Endothelial cell of umbilical vein (primary cell): ENCODE results near the gene E2F4. TPM values are rescaled to one million over a fixed set of nuclear protein-coding genes. Genes with fewer than 3 reads are reported as not detected.
A peak's percentile ranks its signal among the peaks of the same experiment; 100 is the strongest.

Experiments used
- BruUV-seq: library from RNA; stranded (reverse); fragments of 400-500 nt; replicated peaks from 2 replicates; lab custom pipeline; 2021; lab: Mats Ljungman, UMichigan
- CTCF ChIA-PET: fragments of 300-600, 350-600 bp; sonication (Branson Sonifier 250); formaldehyde crosslinking; loops from one replicate; lab custom pipeline; 2021; ENCODE audit warnings: antibody characterized with exemption, inconsistent platforms; lab: Charles Lee
- POLR2A ChIA-PET: fragments of 300-600, 350-600 bp; sonication (Branson Sonifier 250); formaldehyde crosslinking; loops from one replicate; lab custom pipeline; 2021; ENCODE audit warnings: antibody characterized with exemption, inconsistent platforms; lab: Charles Lee
- DNase-seq: peaks from one replicate; pipeline ENCODE4 v3.0.0-alpha.2; 2011; ENCODE audit warnings: low read depth, low spot score
- FAIRE-seq: peaks from 2 replicates; lab custom pipeline; 2011; peaks lifted over from hg19 to GRCh38; lab: Jason Lieb, UNC
- H2AFZ ChIP-seq: 2 replicates; pipeline ENCODE4 v1.6.0; 2012; ENCODE audit warnings: low read depth, low read length, control low read depth, inconsistent platforms
- H3K27ac ChIP-seq: 2 replicates; pipeline ENCODE4 v1.5.1; 2011; ENCODE audit warnings: low read depth, mild to moderate bottlenecking, control low read depth, low read length, moderate library complexity; ENCODE audit not compliant: insufficient read depth
- H3K27me3 ChIP-seq, 2 experiments: 2 replicates each; pipeline versions ENCODE4 v1.6.0 to v1.6.1; 2011; ENCODE audit warnings: low read length in 2 of 2, mixed read lengths in 1 of 2; ENCODE audit not compliant: control insufficient read depth in 2 of 2, insufficient read depth in 2 of 2
- H3K36me3 ChIP-seq, 2 experiments: 2 replicates in 1 of 2; 3 replicates in 1 of 2; pipeline ENCODE4 v1.5.1; 2011; ENCODE audit warnings: low read length in 2 of 2, mild to moderate bottlenecking in 1 of 2, moderate library complexity in 1 of 2; ENCODE audit not compliant: control insufficient read depth in 2 of 2, insufficient read depth in 2 of 2; ENCODE audit errors: extremely low read depth in 1 of 2
- H3K4me1 ChIP-seq: 3 replicates; pipeline ENCODE4 v1.5.1; 2011; ENCODE audit warnings: mild to moderate bottlenecking, low read length; ENCODE audit not compliant: control insufficient read depth, insufficient read depth; ENCODE audit errors: extremely low read depth
- H3K4me2 ChIP-seq: 2 replicates; pipeline ENCODE4 v1.6.1; 2011; ENCODE audit warnings: low read length, control low read depth, mixed read lengths; ENCODE audit not compliant: insufficient read depth
- H3K4me3 ChIP-seq, 3 experiments: fragments of 200-600 bp in 1 of 3; sonication (generic), shearing (Covaris generic) in 1 of 3; replicated peaks in 1 of 3; 2 replicates each; pipeline ENCODE4 v1.5.1; 2011 to 2016; ENCODE audit warnings: control low read depth in 3 of 3, low read length in 3 of 3, mild to moderate bottlenecking in 2 of 3, inconsistent platforms in 1 of 3, low read depth in 1 of 3, moderate library complexity in 1 of 3; ENCODE audit not compliant: insufficient read depth in 1 of 3
- H3K79me2 ChIP-seq: 2 replicates; pipeline ENCODE4 v1.6.0; 2012; ENCODE audit warnings: low read length, inconsistent platforms; ENCODE audit not compliant: control insufficient read depth, insufficient read depth
- H3K9ac ChIP-seq: replicated peaks from 2 replicates; pipeline ENCODE3; 2011; ENCODE audit warnings: low read length, control low read depth; ENCODE audit not compliant: insufficient read depth; ENCODE audit errors: extremely low read depth
- H3K9me1 ChIP-seq: replicated peaks from 3 replicates; pipeline ENCODE4 v1.6.0; 2011; ENCODE audit warnings: mild to moderate bottlenecking, low read length; ENCODE audit not compliant: control insufficient read depth, insufficient read depth; ENCODE audit errors: extremely low read depth
- H3K9me3 ChIP-seq: replicated peaks from 2 replicates; pipeline ENCODE4 v1.5.1; 2012; ENCODE audit warnings: low read length, inconsistent platforms; ENCODE audit not compliant: control insufficient read depth, insufficient read depth
- H4K20me1 ChIP-seq: replicated peaks from 2 replicates; pipeline ENCODE3; 2011; ENCODE audit warnings: mild to moderate bottlenecking, low read length; ENCODE audit not compliant: control insufficient read depth, insufficient read depth; ENCODE audit errors: extremely low read depth
- EZH2 ChIP-seq: IDR thresholded peaks from 2 replicates; pipeline ENCODE4 v1.6.1; 2012; ENCODE audit warnings: borderline replicate concordance, low read depth, mild to moderate bottlenecking, moderate library complexity, low read length, inconsistent platforms; ENCODE audit not compliant: severe bottlenecking
- FOS ChIP-seq: IDR thresholded peaks from 2 replicates; pipeline ENCODE4 v1.6.1; 2011; ENCODE audit warnings: mild to moderate bottlenecking, low read length, moderate library complexity, borderline replicate concordance; ENCODE audit not compliant: insufficient read depth
- GATA2 ChIP-seq: IDR thresholded peaks from 2 replicates; pipeline ENCODE4 v1.7.0; 2011; ENCODE audit warnings: low read depth, mild to moderate bottlenecking, moderate library complexity, mixed read lengths, low read length; ENCODE audit not compliant: insufficient read length, insufficient read depth
- JUN ChIP-seq: IDR thresholded peaks from 2 replicates; pipeline ENCODE4 v1.6.1; 2011; ENCODE audit warnings: borderline replicate concordance, low read depth; ENCODE audit not compliant: insufficient read length, insufficient read depth
- MYC ChIP-seq: IDR thresholded peaks from one replicate; pipeline ENCODE4 v1.6.1; 2011; ENCODE audit warnings: mild to moderate bottlenecking, low read depth, low read length
- POLR2A ChIP-seq: IDR thresholded peaks from 2 replicates; pipeline ENCODE4 v1.6.1; 2012; ENCODE audit warnings: low read depth, mild to moderate bottlenecking, control low read depth, low read length
- POLR2AphosphoS5 ChIP-seq: IDR thresholded peaks from 2 replicates; pipeline ENCODE4 v1.6.1; 2012; ENCODE audit warnings: low read depth, mild to moderate bottlenecking, control low read depth, low read length, moderate library complexity; ENCODE audit not compliant: insufficient read depth
- dilution Hi-C: fragments of 300-500 bp; cut with MboI; formaldehyde crosslinking; loops from one replicate; pipeline ENCODE4 v1.15.0; 2019; ENCODE audit warnings: low sequenced_read_pairs; ENCODE audit not compliant: extremely low pct_ligation_motif_present
- intact Hi-C: fragments of 100-400 bp; cut with micrococcal nuclease; formaldehyde crosslinking; loops from one replicate; pipeline ENCODE4 v1.10.0; 2022
- polyA plus RNA-seq, 4 experiments: library from polyadenylated mRNA; depleted of rRNA in 3 of 4; stranded (reverse) in 3 of 4; unstranded in 1 of 4; fragments of >200 nt; gene quantifications; 2 replicates each; pipeline versions ENCODE4 v1.2.1 to v1.2.3, GENCODE V29; 2011 to 2012; ENCODE audit warnings: missing spikeins in 1 of 4
- total RNA-seq: library from RNA; stranded (reverse); gene quantifications from 2 replicates; pipeline ENCODE4 v1.2.3, GENCODE V29; 2021
- TF ChIP-seq, protein P1 (sequence below): IDR thresholded peaks from 2 replicates; pipeline ENCODE4 v1.6.1; 2011; ENCODE audit not compliant: insufficient read depth, insufficient read length
- TF ChIP-seq, protein P2 (sequence below), 2 donors: IDR thresholded peaks; 1 replicate in 1 of 2; 2 replicates in 1 of 2; pipeline ENCODE4 v1.5.1; 2011; ENCODE audit warnings: low read length in 2 of 2, mild to moderate bottlenecking in 2 of 2, moderate library complexity in 2 of 2, control low read depth in 1 of 2, inconsistent platforms in 1 of 2, low read depth in 1 of 2; ENCODE audit not compliant: insufficient read depth in 1 of 2; ENCODE audit errors: extremely low read depth in 1 of 2

The E2F4 gene
- total and polyA plus RNA-seq, 2 donors (not counting 3 experiments of a cell fraction or from before 2014, with no cell fraction given) = 112 to 168 TPM

DNA sequence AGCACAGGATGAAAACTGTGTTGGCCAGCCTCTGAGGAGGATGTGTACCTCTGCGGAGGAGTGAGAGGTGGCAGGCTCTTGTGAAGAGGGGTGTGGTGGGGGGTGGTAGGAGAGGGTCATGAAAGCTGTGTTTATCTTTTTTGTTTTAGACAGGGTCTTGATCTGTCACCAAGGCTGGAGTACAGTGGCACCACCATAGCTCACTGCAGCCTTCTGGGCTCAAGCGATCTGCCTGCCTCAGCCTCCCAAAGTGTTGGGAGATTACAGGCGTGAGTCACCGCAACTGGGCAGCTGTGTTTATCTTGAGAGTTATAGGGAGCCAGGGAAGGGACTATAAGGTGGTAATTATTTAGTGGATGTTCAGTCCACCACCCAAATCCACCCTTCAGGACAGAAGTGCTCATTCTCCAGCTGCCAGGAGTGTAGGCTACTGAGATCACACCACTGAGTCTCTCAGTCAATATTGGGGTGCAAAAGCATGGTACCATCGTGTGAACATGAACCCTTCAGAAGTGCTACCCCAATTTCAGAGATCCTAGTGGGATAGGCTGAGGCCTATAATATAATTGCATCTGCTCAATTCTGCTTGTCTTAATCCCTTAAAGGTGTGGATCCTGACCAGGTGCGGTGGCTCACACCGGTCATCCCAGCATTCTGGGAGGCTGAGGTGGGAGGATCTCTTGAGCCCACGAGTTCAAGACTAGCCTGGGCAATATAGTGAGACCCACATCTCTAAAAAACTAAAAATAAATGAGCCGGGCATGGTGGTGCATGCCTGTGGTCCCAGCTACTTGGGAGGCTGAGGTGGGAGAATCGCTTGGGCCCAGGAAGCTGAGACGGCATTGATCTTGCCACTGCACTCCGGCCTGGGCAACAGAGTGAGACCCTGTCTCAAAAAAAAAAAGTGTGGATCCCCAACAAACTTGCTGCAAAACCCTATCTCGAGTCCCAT is 1.2 kb upstream of the E2F4 start:
- Histone ChIP-seq H3K36me3 (peaks cover 2 to 13% of the 10 kb centered on the region in 2 experiments), H3K4me3 (no peak overlapping the region), H2AFZ (no peak overlapping the region), H3K9me1 (no peaks in the 10 kb centered on the region), H4K20me1 (no peaks in the 10 kb centered on the region), H3K27me3 (no peaks in the 10 kb centered on the region), H3K9ac (no peak overlapping the region), H3K4me2 (peak overlapping the region; percentile 26), H3K9me3 (no peaks in the 10 kb centered on the region), H3K27ac (peak overlapping the region; percentile 27), H3K79me2 (peaks cover 35% of the 10 kb centered on the region), H3K4me1 (peaks cover 36% of the 10 kb centered on the region)
- ChIA-PET POLR2A (no interaction called here), CTCF (interaction anchor here (0.6 to 3.5 kb wide), 8 partner anchors 8 to 237 kb away, joined by 3 to 15 read pairs (median 4); partner anchors contain the start of genes CES3, ELMO3 and NOL3)
- DNase-seq (no peak), FAIRE-seq (peak; percentile 81)
- intact Hi-C loops (loop anchor here (5.0 to 10.0 kb wide), 2 partner anchors 37 to 204 kb away; partner anchors contain the start of genes TMEM208 and TPPP3), dilution Hi-C loops (no loop called here)
- BruUV-seq = no TSS peak
- TF ChIP-seq, protein P1, sequence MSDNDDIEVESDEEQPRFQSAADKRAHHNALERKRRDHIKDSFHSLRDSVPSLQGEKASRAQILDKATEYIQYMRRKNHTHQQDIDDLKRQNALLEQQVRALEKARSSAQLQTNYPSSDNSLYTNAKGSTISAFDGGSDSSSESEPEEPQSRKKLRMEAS = no peak
- peak; percentile 3 for TF ChIP-seq JUN

DNA sequence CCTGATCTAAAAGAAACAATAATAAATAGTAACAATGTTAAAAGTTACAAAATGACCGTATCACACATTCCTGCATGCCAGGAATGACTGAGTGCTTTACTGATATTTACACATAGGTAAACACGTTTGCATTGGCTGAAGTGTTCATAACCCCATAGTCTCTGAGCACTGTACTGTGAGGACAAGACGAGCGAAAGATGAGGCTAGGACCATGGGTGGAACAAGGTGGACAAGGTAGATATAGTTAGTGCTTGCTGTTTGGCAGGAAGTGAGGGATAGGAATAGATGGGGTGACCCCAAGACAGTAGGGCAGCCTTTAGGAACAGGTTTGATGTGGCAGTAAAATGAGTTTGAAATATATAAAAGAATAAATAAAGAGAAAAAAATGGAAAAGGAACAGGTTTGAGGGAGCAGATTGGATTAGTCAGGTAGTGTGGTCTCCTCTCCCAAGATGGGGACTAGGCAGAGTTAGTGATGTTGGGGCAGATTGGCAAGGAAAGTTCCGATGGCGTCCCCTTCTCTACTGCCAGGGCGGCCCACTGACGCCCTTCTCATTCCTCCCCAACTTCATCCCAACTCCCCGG is 452 bp upstream of the E2F4 start:
- Histone ChIP-seq H4K20me1 (no peaks in the 10 kb centered on the region), H2AFZ (peak overlapping the region; percentile 19), H3K9ac (no peak overlapping the region), H3K4me2 (peak overlapping the region; percentile 12), H3K4me3 (peak overlapping the region in 2 of 3 experiments; percentile 10 to 54), H3K9me1 (no peaks in the 10 kb centered on the region), H3K9me3 (no peaks in the 10 kb centered on the region), H3K27ac (no peak overlapping the region), H3K27me3 (no peaks in the 10 kb centered on the region), H3K79me2 (peaks cover 43% of the 10 kb centered on the region), H3K36me3 (peaks cover 9 to 21% of the 10 kb centered on the region in 2 experiments), H3K4me1 (peaks cover 36% of the 10 kb centered on the region)
- no TSS peak for BruUV-seq
- ChIA-PET CTCF (no interaction called here), POLR2A (no interaction called here)
- intact Hi-C loops = loop anchor here (5.0 to 10.0 kb wide), 2 partner anchors 36 to 203 kb away; partner anchors contain the start of genes TMEM208 and TPPP3
- dilution Hi-C loops = no loop called here
- TF ChIP-seq JUN (no peak), GATA2 (no peak), FOS (no peak), EZH2 (no peak), MYC (no peak), POLR2AphosphoS5 (no peak), POLR2A (no peak)
- TF ChIP-seq, protein P2, sequence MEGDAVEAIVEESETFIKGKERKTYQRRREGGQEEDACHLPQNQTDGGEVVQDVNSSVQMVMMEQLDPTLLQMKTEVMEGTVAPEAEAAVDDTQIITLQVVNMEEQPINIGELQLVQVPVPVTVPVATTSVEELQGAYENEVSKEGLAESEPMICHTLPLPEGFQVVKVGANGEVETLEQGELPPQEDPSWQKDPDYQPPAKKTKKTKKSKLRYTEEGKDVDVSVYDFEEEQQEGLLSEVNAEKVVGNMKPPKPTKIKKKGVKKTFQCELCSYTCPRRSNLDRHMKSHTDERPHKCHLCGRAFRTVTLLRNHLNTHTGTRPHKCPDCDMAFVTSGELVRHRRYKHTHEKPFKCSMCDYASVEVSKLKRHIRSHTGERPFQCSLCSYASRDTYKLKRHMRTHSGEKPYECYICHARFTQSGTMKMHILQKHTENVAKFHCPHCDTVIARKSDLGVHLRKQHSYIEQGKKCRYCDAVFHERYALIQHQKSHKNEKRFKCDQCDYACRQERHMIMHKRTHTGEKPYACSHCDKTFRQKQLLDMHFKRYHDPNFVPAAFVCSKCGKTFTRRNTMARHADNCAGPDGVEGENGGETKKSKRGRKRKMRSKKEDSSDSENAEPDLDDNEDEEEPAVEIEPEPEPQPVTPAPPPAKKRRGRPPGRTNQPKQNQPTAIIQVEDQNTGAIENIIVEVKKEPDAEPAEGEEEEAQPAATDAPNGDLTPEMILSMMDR (IDR thresholded peaks at IDR 0.05; ENCODE audit: extremely low read depth in 1 of 2, insufficient read depth in 1 of 2, low read depth in 1 of 2, low read length in 2 of 2) = no peak
- TF ChIP-seq, protein P1 = no peak
- DNase-seq (no peak), FAIRE-seq (no peak)
